Neuron (in vitro differentiated cells): ENCODE results near the gene EPHA3.
"Not testable (repeated sequence)": the region's sequence is repeated elsewhere in the genome, so short reads cannot be mapped to it uniquely, and the experiment has no call there.

Experiments
- H2AFZ ChIP-seq: one replicate; pipeline ENCODE4 v1.6.1; 2013; ENCODE audit warnings: low read depth, mild to moderate bottlenecking, inconsistent platforms, low read length, moderate library complexity
- H3K27me3 ChIP-seq: one replicate; pipeline ENCODE4 v1.6.1; 2013; ENCODE audit warnings: low read length; ENCODE audit not compliant: insufficient read depth
- H3K36me3 ChIP-seq: one replicate; pipeline ENCODE4 v1.6.1; 2013; ENCODE audit warnings: low read length; ENCODE audit not compliant: insufficient read depth
- H3K4me1 ChIP-seq: one replicate; pipeline ENCODE4 v1.6.1; 2013; ENCODE audit warnings: low read length; ENCODE audit not compliant: insufficient read depth
- H3K4me3 ChIP-seq: 2 replicates; pipeline ENCODE4 v1.5.1; 2013; ENCODE audit warnings: mild to moderate bottlenecking, low read length, moderate library complexity
- H3K9me3 ChIP-seq: one replicate; pipeline ENCODE4 v1.6.1; 2013; ENCODE audit warnings: low read length

EPHA3 gene

DNA sequence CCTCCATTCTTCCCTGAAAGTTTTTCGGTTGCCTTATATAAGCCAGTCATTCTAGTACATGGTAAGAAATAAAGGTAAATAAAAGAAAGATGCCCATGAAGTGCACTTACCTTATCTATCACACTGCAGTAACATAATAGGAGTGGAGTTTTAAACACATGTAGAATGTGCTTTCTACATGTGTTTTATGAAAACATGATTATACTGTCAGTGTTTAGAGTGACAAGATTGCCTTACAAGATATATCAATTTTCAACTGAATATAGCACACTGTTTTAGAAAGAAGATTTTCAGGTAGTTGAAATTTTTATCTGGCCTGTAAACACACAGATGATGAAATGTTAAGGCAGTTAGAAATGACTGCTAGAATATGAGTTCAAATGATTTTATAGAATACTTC, 219.6 kb downstream of the EPHA3 start:
- H3K4me1 ChIP-seq = peaks cover 8% of the 10 kb centered on the region
- H3K4me3 ChIP-seq = no peak overlapping the region
- H3K36me3 ChIP-seq = no peaks in the 10 kb centered on the region
- no peaks in the 10 kb centered on the region for H3K9me3 ChIP-seq
- H2AFZ ChIP-seq = no peak overlapping the region
- no peaks in the 10 kb centered on the region for H3K27me3 ChIP-seq

DNA sequence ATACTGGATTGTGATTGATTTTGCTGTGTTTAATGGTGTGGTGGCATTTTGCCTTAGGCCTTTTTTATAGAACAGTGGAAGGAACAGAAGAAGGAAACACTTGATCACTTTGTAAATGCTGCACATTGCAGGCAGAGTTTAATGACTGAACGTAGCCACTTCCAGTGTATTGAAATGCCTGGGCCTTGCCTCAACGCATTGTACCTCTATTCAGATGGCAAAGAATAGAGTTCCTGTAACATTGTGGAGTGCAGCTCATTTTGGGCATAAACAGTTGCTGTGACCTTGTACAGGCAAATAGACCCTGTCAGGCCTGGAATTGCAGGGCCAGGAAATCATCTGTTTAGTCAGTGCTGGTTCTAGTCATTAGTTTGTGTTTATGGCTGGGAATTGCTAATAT, 225.0 kb downstream of the EPHA3 start:
- Histone ChIP-seq H3K4me1 (peaks cover 22% of the 10 kb centered on the region), H3K9me3 (no peaks in the 10 kb centered on the region), H3K27me3 (no peaks in the 10 kb centered on the region), H2AFZ (no peak overlapping the region), H3K36me3 (no peaks in the 10 kb centered on the region), H3K4me3 (no peak overlapping the region)

DNA sequence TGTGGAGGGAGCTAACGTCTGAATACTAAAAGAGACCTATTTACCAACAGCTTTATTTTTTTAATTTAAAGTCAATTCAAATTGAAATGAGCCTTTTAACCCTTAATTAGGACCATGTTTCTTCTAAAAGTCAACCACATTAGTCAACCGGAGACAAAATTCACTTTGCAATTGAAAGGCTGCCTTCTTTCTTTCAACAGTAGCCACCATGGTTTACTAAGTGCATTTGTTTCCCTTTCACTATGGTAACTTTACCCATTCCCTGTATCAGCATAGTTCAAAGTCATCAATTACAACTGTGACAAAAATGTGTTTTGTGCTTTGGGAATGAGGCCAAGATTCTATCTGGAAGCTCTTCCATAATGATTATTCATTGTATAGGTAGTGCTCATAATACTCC, 225.4 kb downstream of the EPHA3 start:
- H3K27me3 ChIP-seq = no peaks in the 10 kb centered on the region
- no peaks in the 10 kb centered on the region for H3K9me3 ChIP-seq
- H3K36me3 ChIP-seq = no peaks in the 10 kb centered on the region
- H3K4me1 ChIP-seq = peaks cover 22% of the 10 kb centered on the region
- no peak overlapping the region for H3K4me3 ChIP-seq
- no peak overlapping the region for H2AFZ ChIP-seq

DNA sequence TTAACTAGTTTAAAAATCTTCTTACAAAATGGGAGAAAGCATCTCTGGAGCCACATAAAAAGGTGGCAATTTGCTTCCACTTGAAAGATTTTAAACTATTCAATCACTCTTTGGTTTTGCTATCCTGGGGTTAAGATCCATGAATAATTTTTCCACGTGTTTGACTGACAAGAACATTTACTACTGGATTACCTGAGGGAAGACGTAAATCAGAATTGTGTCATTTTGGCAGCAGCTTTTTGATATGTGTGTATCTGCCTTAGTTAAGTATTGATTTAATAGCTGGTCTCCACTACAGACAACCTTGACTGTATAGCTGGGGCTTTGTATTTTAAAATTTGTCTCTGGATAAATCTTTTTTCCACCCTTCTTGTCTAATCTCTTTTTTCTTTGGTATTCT, 228.3 kb downstream of the EPHA3 start:
- H3K4me3 ChIP-seq = no peak overlapping the region

DNA sequence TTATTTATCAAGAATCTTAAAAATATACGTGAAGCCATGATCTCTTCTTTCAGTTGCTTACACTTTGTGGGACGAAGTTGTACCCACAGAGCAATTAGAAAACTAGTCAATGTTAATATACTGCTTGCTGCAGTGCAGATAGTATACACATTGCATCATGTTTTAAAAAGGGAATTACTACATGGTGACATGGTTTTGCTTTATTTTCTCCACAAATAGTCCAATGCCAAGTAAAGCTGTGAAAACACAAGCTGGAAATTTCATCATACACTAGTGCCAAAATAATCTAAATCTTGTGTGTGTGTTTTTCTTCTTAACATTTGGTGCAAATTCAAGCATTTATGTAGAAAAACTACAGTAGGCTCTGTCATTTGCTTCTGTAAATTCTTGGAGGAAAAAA, 233.0 kb downstream of the EPHA3 start:
- Histone ChIP-seq H3K4me3 (no peak overlapping the region), H3K27me3 (no peaks in the 10 kb centered on the region), H3K9me3 (no peaks in the 10 kb centered on the region), H3K4me1 (no peaks in the 10 kb centered on the region), H2AFZ (no peak overlapping the region), H3K36me3 (peaks cover 13% of the 10 kb centered on the region)

More for the DNA sequence above, 228.3 kb downstream of the EPHA3 start:
- Histone ChIP-seq H3K36me3 (peaks cover 2% of the 10 kb centered on the region), H3K4me1 (peaks cover 20% of the 10 kb centered on the region), H3K27me3 (no peaks in the 10 kb centered on the region), H2AFZ (no peak overlapping the region), H3K9me3 (no peaks in the 10 kb centered on the region)

DNA sequence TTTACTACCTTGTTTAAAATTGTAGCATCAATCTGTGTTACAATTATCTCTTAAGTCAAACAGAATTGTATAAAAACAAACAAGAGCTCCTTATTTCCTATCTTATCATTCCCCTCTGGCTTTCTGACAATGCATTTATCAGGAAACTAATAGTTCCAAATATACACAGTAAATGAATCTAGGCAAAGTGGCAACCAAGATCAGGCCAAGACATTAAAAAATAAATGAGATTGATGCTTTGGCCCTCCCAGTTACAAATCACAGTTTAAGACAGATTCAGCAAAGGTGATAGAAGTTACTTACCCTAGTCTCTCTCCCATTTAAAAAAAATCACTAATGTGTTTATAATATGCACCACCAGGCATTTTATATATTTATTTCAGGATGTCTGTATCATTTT, 236.7 kb downstream of the EPHA3 start:
- no peaks in the 10 kb centered on the region for H3K27me3 ChIP-seq
- H3K4me3 ChIP-seq = no peak overlapping the region
- H2AFZ ChIP-seq = no peak overlapping the region
- H3K4me1 ChIP-seq = no peaks in the 10 kb centered on the region
- H3K36me3 ChIP-seq = peaks cover 13% of the 10 kb centered on the region
- no peaks in the 10 kb centered on the region for H3K9me3 ChIP-seq

DNA sequence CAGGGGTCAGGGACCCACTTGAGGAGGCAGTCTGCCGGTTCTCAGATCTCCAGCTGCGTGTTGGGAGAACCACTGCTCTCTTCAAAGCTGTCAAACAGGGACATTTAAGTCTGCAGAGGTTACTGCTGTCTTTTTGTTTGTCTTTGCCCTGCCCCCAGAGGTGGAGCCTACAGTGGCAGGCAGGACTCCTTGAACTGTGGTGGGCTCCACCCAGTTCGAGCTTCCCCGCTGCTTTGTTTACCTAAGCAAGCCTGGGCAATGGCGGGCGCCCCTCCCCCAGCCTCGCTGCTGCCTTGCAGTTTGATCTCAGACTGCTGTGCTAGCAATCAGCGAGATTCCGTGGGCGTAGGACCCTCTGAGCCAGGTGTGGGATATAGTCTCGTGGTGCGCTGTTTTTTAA, 243.5 kb downstream of the EPHA3 start:
- H3K36me3 ChIP-seq = not testable (repeated sequence)

DNA sequence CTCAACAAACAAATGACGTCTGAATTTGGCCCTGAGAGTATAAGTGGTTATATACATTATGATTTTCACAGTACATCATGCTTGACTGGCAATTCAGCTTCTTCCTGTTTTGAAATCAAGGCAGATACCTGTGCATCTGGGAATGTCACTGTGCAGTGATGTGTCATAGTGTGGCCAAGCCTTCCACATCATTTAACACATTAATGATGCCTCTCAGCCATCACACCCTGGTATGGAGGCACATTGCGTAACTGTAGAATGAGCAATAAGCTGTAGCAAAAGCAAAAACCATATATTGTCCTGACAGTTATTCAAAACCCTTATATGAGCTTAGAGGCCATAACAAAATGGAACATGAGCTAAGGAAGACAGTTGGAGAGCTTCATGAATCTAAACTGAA, 246.0 kb downstream of the EPHA3 start:
- no peaks in the 10 kb centered on the region for H3K9me3 ChIP-seq
- no peak overlapping the region for H2AFZ ChIP-seq
- H3K36me3 ChIP-seq = no peaks in the 10 kb centered on the region
- H3K4me1 ChIP-seq = no peaks in the 10 kb centered on the region
- H3K4me3 ChIP-seq = no peak overlapping the region
- no peaks in the 10 kb centered on the region for H3K27me3 ChIP-seq

More for the DNA sequence above, 243.5 kb downstream of the EPHA3 start:
- not testable (repeated sequence) for H3K9me3 ChIP-seq, H2AFZ ChIP-seq, H3K4me1 ChIP-seq, H3K4me3 ChIP-seq, H3K27me3 ChIP-seq

DNA sequence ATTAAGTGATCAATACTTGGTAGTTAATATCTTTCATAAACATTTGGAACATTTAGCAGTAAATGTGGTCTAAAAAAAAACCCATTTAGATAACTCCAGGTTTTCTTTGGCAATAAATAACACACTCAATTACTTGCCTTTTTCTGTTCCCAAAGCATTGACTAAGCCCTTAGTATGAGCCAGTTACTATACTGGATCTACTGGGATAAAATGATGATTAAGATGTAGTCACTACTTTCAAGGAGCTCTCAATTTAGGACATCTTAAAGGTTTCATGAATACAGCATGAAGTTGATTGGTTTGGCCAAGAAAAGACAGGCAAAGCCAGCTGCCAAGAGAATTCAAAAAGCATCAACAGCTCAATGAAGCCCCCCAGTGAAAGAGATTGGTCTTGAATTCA, 250.9 kb downstream of the EPHA3 start:
- H3K27me3 ChIP-seq = no peaks in the 10 kb centered on the region
- H2AFZ ChIP-seq = no peak overlapping the region
- H3K4me3 ChIP-seq = no peak overlapping the region
- H3K36me3 ChIP-seq = peaks cover 3% of the 10 kb centered on the region
- H3K9me3 ChIP-seq = no peaks in the 10 kb centered on the region
- H3K4me1 ChIP-seq = no peaks in the 10 kb centered on the region

DNA sequence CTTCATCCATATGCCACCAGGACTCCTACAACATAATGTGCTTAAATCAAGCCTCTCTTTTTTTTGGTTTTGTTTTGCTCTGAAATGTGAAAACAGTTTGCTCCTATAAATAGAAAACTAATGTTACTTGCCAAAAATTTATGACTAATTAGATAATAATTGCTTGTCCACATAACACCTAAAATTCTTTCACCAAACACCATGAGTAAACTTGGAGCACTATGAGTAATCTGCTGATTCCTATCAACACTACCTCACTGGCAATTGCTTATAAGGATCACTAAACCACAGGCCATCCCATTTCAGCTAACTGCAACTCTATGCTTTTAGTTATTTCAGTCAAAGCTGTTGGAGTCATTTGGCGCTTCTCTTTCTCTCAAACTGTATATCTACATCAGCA, 252.7 kb downstream of the EPHA3 start:
- Histone ChIP-seq H3K9me3 (no peaks in the 10 kb centered on the region), H3K36me3 (peaks cover 8% of the 10 kb centered on the region), H2AFZ (no peak overlapping the region), H3K4me1 (no peaks in the 10 kb centered on the region), H3K27me3 (no peaks in the 10 kb centered on the region), H3K4me3 (no peak overlapping the region)

DNA sequence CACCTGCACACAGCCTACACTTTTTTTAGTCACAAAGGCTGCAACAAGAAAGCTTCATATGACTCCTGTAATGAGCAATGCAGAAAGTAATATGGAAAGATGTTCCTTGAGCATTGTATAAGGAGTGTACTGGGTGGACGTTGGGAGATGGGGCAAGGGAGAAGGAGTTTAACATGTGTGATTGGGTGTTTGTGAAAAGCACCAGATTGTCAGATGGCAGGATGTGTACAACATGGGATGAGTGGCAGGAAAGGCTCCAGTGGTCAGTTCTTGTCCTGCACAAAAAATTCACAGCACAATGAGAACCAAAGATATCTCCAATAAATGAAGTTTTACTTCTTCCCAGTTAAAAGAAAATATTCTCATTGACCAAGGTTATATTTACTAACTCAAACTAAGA, 255.1 kb downstream of the EPHA3 start:
- no peaks in the 10 kb centered on the region for H3K27me3 ChIP-seq
- peaks cover 8% of the 10 kb centered on the region for H3K36me3 ChIP-seq
- H2AFZ ChIP-seq = no peak overlapping the region
- no peaks in the 10 kb centered on the region for H3K4me1 ChIP-seq
- H3K9me3 ChIP-seq = no peaks in the 10 kb centered on the region
- no peak overlapping the region for H3K4me3 ChIP-seq

DNA sequence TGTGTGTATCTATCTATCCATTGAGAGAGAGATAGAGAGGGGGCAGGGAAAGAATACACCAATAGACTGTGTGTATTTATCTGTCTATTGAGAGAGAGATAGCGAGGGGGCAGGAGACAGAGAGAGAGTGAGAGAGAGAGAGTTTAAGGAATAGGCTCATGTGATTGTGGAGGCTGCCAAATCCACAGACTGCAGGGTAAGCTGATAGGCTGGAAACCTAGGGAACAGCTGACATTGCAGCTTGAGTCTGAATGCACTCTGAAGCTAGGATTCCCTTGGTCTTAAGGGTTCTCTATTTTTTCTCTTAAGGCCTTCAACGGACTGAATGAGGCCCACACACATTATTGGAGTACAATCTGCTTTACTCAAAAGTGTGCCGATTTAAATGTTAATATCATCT, 255.8 kb downstream of the EPHA3 start:
- Histone ChIP-seq H3K27me3 (no peaks in the 10 kb centered on the region), H3K36me3 (peaks cover 8% of the 10 kb centered on the region)

DNA sequence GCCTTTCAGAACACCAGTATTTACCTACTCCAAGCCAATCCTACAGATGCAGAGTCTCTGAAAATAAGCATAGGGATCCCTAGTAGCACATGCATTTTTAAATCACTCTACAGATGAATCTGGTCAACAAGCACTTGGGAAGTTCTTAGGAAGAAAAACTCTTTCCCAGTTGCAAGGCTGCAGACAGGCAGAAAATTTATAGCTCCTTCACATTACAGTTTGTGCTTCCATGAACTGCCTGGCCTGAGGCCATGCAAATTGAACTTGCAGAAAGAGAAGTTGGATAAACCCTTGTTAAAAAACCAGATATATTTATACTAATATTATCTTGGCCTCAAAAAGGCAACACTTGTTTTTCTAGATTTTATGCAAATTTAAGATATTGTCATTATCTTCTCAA, 256.9 kb downstream of the EPHA3 start:
- Histone ChIP-seq H2AFZ (no peak overlapping the region), H3K27me3 (no peaks in the 10 kb centered on the region), H3K4me1 (peaks cover 5% of the 10 kb centered on the region), H3K9me3 (peaks cover 4% of the 10 kb centered on the region), H3K4me3 (no peak overlapping the region), H3K36me3 (peaks cover 8% of the 10 kb centered on the region)

More for the DNA sequence above, 255.8 kb downstream of the EPHA3 start:
- no peaks in the 10 kb centered on the region for H3K9me3 ChIP-seq
- H3K4me1 ChIP-seq = peaks cover 3% of the 10 kb centered on the region
- no peak overlapping the region for H3K4me3 ChIP-seq
- no peak overlapping the region for H2AFZ ChIP-seq

DNA sequence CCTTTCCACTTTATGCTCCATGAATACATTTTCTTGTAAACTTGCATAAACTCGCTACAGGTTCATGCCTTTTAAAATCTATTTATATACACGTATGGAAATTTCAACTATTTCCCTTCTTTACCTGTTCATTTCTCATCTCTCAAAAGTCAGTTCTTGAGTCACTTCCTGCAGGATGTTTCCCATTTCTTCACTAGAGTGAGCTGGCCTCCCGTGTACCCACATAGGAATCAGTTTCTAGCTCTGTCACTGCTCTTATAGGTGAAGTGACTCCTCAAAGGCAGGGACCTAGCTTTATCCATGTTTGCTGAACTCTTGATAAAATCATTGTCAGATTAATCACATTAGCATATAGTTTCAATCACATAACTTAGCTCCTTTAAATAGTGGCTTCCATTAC, 259.7 kb downstream of the EPHA3 start:
- Histone ChIP-seq H3K4me3 (no peak overlapping the region), H3K9me3 (peaks cover 4% of the 10 kb centered on the region), H2AFZ (no peak overlapping the region), H3K36me3 (peaks cover 5% of the 10 kb centered on the region), H3K27me3 (no peaks in the 10 kb centered on the region), H3K4me1 (peaks cover 5% of the 10 kb centered on the region)
